ENCODE results near the gene AHR. TPM values are rescaled to one million over a fixed set of nuclear protein-coding genes. Genes with fewer than 3 reads are reported as not detected.
"Not testable (repeated sequence)": the region's sequence is repeated elsewhere in the genome, so short reads cannot be mapped to it uniquely, and the experiment has no call there.

Gene AHR
- total RNA-seq, 3 donors from 2014 or later = 103 to 349 (median 146) TPM

- Histone ChIP-seq H3K4me1 (no peaks in the 10 kb centered on the region), H3K27ac (peak overlapping the region in 1 of 2 donors; percentile 38), H3K36me3 (no peaks in the 10 kb centered on the region), H3K9me3 (no peaks in the 10 kb centered on the region), H3K4me3 (no peak overlapping the region), H3K27me3 (no peaks in the 10 kb centered on the region)
- TF ChIP-seq POLR2A (IDR thresholded peaks at IDR 0.05) (no peak), POLR2AphosphoS5 (IDR thresholded peaks at IDR 0.05) (no peak)
- TF ChIP-seq, protein P1, sequence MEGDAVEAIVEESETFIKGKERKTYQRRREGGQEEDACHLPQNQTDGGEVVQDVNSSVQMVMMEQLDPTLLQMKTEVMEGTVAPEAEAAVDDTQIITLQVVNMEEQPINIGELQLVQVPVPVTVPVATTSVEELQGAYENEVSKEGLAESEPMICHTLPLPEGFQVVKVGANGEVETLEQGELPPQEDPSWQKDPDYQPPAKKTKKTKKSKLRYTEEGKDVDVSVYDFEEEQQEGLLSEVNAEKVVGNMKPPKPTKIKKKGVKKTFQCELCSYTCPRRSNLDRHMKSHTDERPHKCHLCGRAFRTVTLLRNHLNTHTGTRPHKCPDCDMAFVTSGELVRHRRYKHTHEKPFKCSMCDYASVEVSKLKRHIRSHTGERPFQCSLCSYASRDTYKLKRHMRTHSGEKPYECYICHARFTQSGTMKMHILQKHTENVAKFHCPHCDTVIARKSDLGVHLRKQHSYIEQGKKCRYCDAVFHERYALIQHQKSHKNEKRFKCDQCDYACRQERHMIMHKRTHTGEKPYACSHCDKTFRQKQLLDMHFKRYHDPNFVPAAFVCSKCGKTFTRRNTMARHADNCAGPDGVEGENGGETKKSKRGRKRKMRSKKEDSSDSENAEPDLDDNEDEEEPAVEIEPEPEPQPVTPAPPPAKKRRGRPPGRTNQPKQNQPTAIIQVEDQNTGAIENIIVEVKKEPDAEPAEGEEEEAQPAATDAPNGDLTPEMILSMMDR (IDR thresholded peaks at IDR 0.05) = no peak
- intact Hi-C loops (cut with DNase I; ENCODE audit: low total_unique reads) = no loop called here
- DNase-seq (ENCODE audit: low spot score in 2 of 2) = no peak
Measured at GRCh38 chr7:17339139-17339538, 40.7 kb downstream of the AHR start.

DNA sequence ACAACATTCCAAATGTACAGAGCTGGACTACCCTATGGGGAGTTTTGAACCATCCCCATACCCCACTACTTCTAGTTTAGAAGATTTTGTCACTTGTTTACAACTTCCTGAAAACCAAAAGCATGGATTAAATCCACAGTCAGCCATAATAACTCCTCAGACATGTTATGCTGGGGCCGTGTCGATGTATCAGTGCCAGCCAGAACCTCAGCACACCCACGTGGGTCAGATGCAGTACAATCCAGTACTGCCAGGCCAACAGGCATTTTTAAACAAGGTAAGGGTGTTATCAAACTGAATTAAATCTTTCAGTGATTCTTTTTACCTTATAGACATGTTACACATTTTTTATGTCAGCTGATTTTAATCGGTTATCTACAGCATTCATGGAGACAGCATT, 41.5 kb downstream of the AHR start:
- no peaks in the 10 kb centered on the region for H3K36me3 ChIP-seq
- DNase-seq (ENCODE audit: low spot score in 2 of 2) = peak in 1 of 2 donors; percentile 33

DNA sequence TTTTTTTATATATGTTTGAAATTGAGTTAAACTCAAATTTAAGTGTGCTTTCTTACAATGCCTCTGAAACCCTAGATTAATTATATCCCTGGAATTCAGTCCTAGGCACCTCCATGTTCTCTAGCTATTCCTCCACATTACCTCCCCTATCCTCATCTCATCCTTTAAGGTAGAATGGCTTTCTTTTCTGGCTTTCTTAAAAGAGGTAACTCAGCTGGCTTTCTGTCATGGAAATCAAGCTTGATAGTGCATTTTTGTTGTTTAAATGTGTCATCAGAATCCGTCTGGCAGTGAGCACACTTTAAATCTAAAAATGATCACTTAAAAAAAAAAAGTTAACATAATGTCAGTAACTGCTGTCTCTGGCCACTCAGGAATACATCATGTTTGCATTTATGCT, 42.2 kb downstream of the AHR start:
- no peak for DNase-seq (ENCODE audit: low spot score in 2 of 2)
- H3K4me3 ChIP-seq = no peak overlapping the region
- H3K27me3 ChIP-seq = no peaks in the 10 kb centered on the region
- no peaks in the 10 kb centered on the region for H3K4me1 ChIP-seq
- intact Hi-C loops (cut with DNase I; ENCODE audit: low total_unique reads) = no loop called here
- no peaks in the 10 kb centered on the region for H3K9me3 ChIP-seq
- no peaks in the 10 kb centered on the region for H3K36me3 ChIP-seq
- H3K27ac ChIP-seq = no peak overlapping the region
- no peak for TF ChIP-seq POLR2AphosphoS5 (IDR thresholded peaks at IDR 0.05)
- no peak for TF ChIP-seq POLR2A (IDR thresholded peaks at IDR 0.05)
- TF ChIP-seq, protein P1 (IDR thresholded peaks at IDR 0.05) = no peak

More for the DNA sequence above, 41.5 kb downstream of the AHR start:
- intact Hi-C loops (cut with DNase I; ENCODE audit: low total_unique reads) = no loop called here
- TF ChIP-seq, protein P1 (IDR thresholded peaks at IDR 0.05) = no peak
- TF ChIP-seq POLR2AphosphoS5 (IDR thresholded peaks at IDR 0.05) = no peak
- no peak for TF ChIP-seq POLR2A (IDR thresholded peaks at IDR 0.05)
- Histone ChIP-seq H3K27me3 (no peaks in the 10 kb centered on the region), H3K9me3 (no peaks in the 10 kb centered on the region), H3K27ac (peak overlapping the region; percentile 34 to 44), H3K4me3 (no peak overlapping the region), H3K4me1 (no peaks in the 10 kb centered on the region)

DNA sequence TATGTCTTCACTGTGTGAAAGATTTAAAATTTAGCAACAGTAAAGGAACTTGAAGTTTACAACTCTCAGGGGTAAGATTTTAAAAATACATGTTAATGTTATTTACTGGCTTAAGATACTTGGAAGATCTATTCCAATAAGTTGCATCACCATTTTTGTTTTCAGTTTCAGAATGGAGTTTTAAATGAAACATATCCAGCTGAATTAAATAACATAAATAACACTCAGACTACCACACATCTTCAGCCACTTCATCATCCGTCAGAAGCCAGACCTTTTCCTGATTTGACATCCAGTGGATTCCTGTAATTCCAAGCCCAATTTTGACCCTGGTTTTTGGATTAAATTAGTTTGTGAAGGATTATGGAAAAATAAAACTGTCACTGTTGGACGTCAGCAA, 44.3 kb downstream of the AHR start:
- H3K27me3 ChIP-seq = no peaks in the 10 kb centered on the region
- TF ChIP-seq, protein P1 (IDR thresholded peaks at IDR 0.05) = no peak
- H3K4me1 ChIP-seq = no peaks in the 10 kb centered on the region
- no peak overlapping the region for H3K4me3 ChIP-seq
- no peaks in the 10 kb centered on the region for H3K36me3 ChIP-seq
- DNase-seq (ENCODE audit: low spot score in 2 of 2) = no peak
- intact Hi-C loops (cut with DNase I; ENCODE audit: low total_unique reads) = no loop called here
- H3K27ac ChIP-seq = peak overlapping the region in 1 of 2 donors; percentile 14
- no peaks in the 10 kb centered on the region for H3K9me3 ChIP-seq

DNA sequence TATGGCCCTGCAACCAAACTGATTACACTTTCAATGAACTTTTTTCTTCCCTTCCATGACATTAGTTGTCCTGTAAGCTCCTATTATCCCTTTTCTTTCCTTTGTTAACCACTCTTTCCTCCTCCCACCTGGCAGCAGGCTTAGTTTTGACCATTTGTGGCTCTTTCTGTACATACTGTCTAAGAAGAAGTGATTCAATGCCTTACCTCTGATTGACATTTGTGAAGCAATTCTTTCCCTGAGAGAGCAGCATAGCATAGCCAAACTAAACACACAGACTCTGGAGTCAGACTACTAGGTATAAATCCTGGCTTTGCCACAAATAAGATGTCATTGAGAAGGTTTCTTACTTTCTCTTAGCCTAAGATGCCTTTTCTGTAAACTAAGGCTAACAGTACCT, 48.9 kb downstream of the AHR start:
- Histone ChIP-seq H3K27me3 (no peaks in the 10 kb centered on the region), H3K27ac (no peak overlapping the region), H3K36me3 (no peaks in the 10 kb centered on the region), H3K9me3 (peaks cover 0 to 7% of the 10 kb centered on the region in 2 donors), H3K4me1 (no peaks in the 10 kb centered on the region), H3K4me3 (no peak overlapping the region)
- TF ChIP-seq POLR2AphosphoS5 (IDR thresholded peaks at IDR 0.05) (no peak), POLR2A (IDR thresholded peaks at IDR 0.05) (no peak)
- TF ChIP-seq, protein P1 (IDR thresholded peaks at IDR 0.05) = no peak
- intact Hi-C loops (cut with DNase I; ENCODE audit: low total_unique reads) = no loop called here
- no peak for DNase-seq (ENCODE audit: low spot score in 2 of 2)

DNA sequence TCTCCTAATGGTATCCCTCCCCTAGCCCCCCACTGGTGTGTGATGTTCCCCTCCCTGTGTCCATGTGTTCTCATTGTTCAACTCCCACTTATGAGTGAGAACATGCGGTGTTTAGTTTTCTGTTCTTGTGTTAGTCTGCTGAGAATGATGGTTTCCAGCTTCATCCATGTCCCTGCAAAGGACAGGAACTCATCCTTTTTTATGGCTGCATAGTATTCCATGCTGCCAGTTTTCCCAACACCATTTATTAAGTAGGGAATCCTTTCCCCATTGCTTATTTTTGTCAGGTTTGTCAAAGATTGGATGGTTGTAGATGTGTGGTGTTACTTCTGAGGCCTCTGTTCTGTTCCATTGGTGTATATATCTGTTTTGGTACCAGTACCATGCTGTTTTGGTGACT, 50.5 kb downstream of the AHR start:
- H3K27ac ChIP-seq; H3K4me1 ChIP-seq; intact Hi-C loops (cut with DNase I; ENCODE audit: low total_unique reads); H3K27me3 ChIP-seq; H3K36me3 ChIP-seq; H3K4me3 ChIP-seq; H3K9me3 ChIP-seq; DNase-seq (ENCODE audit: low spot score in 2 of 2): not testable (repeated sequence)

GRCh38 chr7:17350321-17350720, 51.9 kb downstream of the AHR start:
- H3K27ac ChIP-seq; H3K9me3 ChIP-seq; H3K27me3 ChIP-seq; H3K36me3 ChIP-seq; DNase-seq (ENCODE audit: low spot score in 2 of 2); H3K4me1 ChIP-seq; intact Hi-C loops (cut with DNase I; ENCODE audit: low total_unique reads); H3K4me3 ChIP-seq: not testable (repeated sequence)

DNA sequence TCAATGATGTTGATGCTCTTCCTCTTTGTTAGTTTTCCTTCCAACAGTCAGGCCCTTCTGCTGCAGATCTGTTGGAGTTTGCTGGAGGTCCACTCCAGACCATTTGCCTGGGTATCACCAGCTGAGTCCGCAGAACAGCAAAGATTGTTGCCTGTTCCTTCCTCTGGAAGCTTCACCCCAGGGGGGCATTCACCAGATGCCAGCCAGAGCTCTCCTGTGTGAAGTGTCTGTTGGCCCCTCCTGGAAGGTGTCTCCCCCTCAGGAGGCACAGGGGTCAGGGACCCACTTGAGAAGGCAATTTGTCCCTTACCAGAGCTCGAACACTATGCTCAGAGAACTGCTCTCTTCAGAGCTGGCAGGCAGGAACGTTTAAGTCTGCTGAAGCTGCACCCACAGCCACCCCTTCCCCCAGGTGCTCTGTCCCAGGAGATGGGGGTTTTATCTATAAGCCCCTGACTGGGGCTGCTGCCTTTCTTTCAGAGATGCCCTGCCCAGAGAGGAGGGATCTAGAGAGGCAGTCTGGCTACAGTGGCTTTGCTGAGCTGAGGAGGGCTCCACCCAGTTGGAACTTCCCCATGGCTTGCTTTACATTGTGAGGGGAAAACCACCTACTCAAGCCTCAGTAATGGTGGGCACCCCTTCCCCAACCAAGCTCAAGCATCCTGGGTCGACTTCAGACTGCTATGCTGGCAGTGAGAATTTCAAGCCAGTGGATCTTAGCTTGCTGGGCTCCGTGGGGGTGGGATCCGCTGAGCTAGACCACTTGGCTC, 55.4 kb downstream of the AHR start:
- DNase-seq (ENCODE audit: low spot score in 2 of 2); H3K27me3 ChIP-seq; H3K9me3 ChIP-seq; H3K36me3 ChIP-seq; H3K4me3 ChIP-seq; intact Hi-C loops (cut with DNase I; ENCODE audit: low total_unique reads); H3K27ac ChIP-seq; H3K4me1 ChIP-seq: not testable (repeated sequence)
